Right kidney (tissue), 1 donor: Measurements from ENCODE around the gene CRACDL.
"Not testable (repeated sequence)": the region's sequence is repeated elsewhere in the genome, so short reads cannot be mapped to it uniquely, and the experiment has no call there.

Experiments
- DNase-seq: peaks from one replicate; pipeline ENCODE4 v3.0.0-alpha.2; 2016

Gene CRACDL

DNA sequence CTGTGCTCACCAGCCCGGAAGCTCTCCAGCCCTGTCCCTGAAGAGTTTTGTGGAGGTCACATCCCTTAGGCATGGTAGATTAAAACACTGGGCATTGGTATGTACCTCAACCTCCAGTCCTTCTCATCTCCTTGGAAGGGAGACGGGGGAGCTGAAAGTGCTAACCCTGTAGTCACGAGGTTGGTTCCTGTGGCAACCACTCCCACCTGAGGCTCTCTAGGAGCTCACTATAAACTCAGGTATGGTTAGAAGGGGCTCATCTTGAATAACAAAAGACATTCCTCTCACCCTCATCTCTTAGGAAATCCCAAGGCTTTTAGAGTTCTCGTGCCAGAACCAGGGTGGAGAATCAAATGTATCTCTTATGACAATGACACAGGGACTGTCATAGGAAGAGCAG, 162.1 kb downstream of the CRACDL start:
- no peak for DNase-seq

DNA sequence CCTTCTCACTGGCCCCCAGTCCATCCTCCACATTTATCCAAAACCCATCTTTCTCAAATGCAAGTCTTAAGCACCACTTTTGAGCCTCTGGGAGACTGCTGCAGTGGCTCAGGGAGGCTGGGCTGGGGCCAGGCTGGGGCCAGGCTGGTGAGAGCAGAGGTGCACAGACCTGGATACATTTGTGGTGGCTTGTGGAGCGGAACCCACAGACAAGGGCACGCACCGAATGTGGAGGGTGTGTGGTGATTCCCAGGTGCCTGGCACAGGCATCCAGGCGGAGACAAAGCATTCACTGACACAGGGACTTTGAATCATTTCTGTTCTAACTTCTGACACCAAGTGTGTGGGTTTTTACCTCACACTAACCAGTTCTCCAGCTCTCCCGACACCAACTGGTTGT, 162.9 kb downstream of the CRACDL start:
- no peak for DNase-seq

DNA sequence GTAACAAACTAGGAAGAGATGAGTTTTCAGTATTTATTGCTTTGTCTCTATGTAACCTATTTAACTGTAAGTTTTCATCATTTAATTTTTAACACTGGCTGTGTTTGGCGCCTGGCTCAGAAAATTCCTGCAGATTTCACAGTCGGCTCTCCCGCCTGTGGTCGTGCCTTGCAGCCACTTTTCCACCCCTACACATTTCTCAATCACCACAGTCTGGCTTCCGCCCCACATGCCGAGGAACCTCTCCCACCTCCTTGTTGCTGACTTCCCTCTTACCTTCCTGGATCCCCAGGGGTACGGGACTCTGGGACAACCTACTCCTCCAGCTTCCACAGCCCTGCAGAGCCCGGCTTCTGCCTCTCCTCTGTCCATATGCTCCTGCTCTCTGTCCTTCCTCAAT, 163.5 kb downstream of the CRACDL start:
- DNase-seq = no peak

DNA sequence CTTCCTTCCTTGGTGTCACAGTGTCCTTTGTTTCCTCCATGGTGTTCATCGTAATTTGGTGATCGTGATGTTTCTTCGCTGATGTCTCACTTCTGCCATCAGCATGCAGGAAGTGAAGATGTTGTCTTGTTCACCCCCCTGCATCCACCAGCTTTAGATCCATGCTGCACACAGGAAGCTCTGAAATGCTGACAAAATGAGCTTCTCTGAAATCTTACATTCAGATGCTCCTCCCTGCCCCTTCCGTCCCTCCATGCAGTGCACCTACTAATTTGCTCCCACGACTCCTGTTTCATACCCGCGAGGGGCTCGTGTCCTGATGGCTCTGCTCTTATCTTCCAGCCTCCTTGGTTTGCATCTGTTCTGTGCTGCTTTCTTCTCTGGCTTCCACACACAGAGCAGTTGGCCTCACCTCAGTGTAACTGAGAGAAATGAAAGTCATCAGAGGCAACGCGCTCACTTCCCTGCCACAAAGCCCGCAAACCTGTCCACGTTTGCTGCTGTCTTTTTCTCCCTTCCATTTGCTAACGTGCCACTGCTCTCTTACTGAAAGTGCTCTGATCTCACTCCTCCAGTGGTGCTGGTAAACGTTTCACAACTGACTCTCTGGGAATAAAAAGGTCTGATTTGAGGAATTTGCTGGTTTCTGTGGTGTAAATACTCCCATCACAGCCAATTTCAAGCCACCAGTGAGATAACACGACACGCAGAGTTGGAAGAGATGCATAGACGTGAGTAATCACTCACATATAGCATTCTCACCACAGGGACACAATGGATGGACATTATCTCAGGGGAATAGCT, 164.1 kb downstream of the CRACDL start:
- no peak for DNase-seq

DNA sequence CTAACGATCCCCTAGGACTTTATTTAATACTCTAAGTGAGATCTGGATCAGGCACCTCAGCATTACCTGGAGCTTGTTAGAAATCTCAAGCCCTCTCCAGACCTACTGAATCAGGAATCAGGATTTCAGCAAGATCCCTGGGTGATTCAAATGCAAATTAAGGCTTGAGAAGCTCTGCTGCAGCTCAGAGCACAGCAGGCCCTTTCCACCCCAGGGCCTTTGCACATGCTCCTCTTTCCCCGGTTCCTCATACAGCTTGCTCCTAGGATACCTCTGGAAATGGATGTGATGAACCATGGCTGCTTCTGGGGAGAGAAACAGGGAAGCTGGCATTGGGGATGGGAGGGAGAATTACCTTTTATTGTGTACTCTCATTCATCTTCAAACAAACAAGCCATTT, 164.8 kb downstream of the CRACDL start:
- no peak for DNase-seq

DNA sequence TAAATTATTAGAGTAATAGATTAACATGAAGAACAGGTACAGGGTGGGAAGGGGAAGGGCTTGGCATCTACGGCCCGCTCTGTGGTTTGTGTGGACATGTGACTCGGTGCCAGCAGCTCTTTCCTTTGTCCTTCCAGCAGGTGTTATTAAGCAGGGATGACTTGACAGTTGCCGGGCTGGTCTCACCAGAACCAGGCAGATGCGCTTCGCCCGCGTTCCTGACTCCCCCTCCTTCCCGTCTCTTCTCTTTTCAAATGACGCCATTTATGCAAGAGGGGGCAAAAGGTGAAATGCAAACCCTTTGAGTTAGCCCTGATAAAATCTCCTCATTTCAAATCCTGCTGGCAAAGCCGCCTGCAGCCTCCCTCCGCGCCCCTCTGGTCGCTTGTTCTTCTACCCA, 166.2 kb downstream of the CRACDL start:
- no peak for DNase-seq

DNA sequence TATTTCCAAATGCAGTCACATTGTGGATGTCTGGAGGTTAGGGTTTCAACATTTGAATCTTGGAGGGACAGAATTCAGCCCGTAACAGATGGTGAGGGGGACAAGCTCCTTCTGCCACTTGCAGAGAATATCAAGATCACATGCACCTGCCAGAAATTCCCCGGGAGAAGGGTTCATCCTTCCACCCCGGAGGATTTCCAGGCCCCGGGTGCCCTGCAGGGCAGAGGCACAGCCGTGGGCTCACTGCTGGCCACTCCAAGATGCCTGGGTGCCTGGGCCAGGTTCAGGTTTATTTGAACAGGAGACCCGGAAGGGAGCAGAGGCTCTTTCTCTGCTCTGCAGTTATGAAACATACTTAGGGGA, 166.9 kb downstream of the CRACDL start:
- no peak for DNase-seq

DNA sequence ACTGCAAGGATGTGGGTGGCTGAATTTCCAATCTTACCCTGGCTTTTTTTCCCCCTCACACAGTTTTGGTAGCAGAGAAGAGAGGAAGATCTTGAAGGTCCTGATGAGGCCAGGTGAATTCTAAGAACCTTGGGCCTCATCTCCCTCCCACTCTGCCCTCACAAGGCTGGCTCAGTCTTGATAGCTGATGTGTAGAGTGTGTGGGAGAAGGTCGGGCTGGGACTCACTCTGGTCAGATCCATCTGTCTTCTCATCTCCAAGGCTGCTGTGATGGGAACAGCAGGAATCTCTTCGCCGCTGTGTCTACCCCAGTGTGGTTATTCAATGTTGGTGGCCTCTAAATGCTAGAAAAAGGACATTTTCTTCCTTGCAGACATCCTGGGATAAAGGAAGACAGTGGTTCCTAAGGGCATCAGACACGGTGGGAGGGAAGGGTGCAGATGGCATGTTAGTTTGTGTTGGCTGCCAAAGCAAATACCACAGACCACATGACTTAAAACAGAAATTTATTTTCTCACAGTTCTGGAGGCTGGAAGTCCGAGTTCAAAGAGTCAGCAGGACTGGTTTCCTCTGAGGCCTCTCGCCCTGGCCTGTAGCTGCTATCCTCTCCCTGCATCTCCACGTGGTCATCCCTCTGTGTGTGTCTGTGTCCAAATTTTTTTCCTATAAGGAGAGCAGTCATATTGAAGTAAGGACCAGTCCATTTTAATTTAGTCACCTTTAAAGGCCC, 167.5 kb downstream of the CRACDL start:
- no peak for DNase-seq

DNA sequence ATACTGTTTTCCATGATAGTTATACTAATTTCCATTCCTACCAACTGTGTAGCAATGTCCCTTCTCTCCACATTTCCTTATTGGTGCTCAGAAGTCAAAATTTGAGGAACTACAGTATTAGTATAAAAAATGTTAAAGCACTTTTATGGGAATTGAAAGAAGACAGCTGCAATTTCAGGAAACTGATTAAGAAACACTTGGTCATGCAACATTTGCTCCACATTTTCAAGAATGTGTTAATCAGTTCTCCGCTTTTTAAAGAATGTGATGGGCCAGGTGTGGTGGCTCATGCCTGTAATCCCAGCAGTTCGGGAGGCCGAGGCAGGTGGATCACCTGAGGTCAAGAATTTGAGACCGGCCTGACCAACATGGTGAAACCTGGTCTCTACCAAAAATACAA, 171.5 kb downstream of the CRACDL start:
- no peak for DNase-seq

DNA sequence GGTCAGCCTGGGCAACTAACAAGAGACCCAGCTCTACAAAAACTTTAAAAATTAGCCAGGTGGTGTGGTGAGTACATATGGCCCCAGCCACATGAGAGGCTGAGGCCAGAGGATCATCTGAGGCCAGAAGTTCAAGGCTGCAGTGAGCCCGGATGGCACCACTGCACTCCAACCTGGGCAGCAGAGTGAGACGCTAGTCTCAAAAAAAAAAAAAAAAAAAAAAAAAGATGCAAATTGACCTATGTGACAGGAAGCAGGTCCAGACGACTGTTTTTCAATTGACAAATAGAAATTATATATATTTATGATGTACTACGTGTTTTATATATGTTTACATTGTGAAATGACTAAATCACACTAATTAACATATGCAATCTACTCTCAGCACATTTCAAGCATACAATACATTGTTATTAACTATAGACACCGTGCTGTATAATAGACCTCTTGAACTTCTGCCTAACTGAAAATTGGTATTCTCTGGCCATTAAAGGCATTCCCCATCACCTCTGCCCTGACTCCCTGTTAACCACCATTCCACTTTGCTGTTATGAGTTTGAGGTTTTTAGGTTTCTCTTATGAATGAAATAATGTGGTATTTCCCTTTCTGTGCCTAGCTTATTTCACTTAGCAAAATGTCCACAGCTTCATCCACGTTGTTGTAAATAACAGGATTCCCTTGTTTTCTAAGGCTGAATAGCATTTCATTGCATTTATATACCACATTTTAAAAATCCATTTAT, 172.6 kb downstream of the CRACDL start:
- no peak for DNase-seq

DNA sequence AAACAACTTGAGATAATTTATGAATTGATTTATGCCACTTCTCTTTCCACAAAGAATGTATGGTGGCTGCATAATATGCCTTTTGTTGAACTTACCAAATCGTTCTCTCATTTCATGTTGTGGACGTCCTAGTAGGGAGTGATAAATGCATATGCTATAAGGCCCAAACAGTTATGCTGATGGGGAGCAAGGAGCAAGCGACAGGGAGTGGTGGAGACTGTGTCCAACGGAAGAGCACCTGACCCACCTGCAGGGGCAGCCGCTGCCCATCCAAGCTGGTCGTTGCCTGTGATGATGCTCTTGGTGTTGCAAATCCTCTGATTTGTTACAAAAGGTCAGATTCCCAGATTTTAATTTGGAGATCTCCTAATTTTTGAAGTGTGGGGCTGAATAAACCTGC, 174.1 kb downstream of the CRACDL start:
- DNase-seq = no peak

DNA sequence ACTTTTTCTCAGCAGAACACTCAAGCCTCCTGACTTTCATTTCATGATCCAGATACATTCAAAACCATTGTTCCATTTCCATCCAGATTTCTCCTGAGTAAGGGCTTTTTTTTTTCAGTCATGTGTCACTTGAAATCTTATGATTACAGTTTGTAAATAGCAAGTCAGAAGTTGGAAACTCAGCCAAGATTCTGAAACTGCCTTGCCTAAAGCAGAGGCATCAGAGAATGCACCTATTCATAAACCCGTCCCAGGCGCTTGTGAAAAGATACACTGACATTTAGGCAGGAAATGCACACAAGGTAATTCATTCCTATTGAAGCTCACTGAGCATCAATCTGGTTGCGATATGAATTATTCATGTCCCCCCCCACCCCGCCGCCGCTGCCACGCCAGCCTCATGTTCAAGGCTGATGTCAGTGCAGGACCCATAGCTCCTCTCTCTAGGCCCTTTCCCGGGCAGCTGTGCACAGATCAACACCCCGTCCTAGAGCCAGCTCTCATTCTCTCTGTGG, 174.7 kb downstream of the CRACDL start:
- no peak for DNase-seq

DNA sequence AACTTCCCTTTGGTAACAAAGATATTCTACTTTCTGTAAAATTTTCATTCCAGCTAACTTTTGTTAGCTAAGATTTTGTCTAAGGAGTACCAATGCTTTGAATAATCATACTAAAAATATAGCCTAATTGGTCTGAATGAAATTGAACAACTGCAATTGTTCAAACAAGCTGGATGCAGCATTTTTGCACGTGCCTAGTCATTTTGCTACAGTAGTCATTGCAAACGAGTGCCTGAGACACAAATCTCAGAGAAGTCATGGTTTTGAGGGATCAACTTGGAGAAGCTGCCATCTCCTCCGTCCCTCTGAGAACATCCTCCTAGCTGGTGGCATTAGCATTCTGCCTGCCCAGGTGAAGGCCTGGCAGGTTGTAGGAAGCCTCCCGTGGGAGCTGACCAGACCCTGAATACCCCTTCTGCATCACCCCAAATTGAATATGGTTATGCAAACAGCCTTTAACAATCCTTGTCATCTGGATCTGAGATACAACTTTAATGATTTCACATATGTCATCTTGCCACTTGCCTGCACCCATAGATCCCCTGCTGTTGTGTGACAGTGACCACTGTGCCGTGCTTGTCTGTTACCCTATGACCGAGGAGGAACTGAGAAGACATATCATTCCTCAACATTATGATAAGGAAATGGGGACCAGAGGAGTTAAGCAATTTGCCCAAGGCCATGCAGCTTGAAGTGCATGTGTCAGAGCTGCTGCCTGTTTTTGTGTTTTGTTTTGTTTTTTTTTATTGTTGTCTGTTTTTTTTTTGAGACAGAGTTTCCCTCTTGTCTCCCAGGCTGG, 176.0 kb downstream of the CRACDL start:
- DNase-seq = no peak

DNA sequence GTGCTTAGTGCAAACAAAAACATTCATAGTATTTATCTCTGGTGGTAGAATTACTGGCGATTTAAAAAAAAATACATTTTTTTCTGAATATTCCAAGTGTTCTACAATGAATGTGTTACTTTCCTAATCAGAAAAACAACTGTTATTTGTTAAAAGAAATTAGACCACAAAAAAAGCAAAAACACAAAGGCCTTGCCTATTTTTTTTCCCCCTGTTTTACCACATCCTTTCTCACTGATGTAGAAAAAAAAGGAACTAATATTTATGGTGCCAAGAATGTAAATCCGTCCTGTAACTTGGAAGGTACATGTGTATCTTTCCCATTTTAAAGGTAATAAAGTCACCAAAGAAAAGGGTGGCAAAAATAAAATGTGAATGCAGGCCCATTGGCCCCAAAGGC, 176.7 kb downstream of the CRACDL start:
- DNase-seq = no peak

DNA sequence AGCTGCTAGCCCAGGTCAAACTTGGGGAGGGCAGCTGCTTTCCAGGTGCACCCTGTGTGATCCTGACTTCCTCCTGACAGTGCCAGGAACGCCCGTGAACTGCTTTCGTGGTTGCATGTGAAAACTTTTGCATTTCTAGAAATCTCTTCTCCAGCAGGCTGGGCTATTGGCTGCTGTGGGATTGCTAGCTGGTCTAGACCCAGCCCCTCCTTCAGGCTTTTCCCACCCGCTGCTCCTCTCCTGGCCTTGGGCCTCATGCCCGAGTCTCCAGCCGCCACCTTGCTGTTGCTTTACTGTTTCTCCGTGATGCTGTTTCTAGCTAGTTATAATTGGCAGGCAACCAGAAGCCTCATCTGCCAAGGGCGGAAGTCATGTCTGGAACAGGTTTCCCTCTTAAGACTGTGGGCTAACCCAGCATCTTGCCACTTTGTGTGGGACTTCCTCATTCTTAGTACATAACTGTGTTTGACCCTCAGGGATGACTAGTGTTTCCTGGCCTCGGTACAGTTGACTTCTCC, 178.1 kb downstream of the CRACDL start:
- no peak for DNase-seq

DNA sequence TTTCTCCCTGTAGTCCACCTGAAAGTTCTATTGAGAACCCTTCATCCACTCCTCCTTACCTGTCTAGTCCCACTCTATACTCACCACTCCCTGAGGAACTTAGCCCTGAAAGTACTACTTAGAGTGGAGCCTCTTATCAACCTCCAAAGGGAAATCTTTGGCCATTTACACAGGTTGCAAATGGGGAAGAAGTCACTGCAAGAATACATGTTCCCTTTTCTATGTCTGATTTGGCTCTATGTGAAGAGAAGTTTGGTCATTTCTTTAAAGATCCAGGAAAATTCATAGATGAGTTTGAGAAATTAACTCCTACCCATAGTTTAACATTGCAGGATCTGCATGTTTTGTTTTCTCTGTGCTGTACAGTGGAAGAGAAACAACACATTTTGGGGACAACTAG, 182.2 kb downstream of the CRACDL start:
- no peak for DNase-seq

DNA sequence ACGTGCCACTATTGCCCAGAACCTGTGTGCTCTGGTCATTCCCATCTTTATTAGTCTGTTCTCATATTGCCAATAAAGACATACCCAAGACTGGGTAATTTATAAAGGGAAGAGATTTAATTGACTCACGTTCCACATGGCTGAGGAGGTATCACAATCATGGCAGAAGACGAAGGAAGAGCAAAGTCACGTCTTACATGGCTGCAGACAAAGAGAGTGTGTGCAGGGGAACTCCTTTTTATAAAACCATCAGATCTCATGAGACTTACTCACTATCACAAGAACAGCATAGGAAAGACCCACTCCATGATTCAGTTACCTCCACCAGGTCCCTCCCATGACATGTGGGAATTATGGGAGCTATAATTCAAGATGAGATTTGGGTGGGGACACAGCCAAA, 183.3 kb downstream of the CRACDL start:
- DNase-seq = not testable (repeated sequence)

DNA sequence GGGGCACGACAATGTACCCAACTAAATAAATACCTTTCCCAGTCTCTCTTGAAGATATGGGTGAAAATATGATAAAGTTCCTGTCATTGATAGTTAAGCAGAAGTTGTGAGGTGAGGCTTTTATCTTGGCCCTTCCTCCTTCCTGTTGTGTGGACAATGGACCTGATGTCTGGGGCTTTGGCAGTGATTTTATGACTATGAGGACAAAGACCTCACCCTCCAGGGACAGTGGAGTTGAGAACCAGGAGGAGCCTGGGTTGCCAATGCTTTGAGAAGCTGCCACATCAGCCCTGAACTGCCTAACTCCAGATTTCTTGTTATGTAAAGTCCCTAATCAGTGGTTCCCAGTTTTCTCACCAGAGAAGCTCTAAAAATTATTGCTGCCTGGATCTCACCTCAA, 184.3 kb downstream of the CRACDL start:
- no peak for DNase-seq

DNA sequence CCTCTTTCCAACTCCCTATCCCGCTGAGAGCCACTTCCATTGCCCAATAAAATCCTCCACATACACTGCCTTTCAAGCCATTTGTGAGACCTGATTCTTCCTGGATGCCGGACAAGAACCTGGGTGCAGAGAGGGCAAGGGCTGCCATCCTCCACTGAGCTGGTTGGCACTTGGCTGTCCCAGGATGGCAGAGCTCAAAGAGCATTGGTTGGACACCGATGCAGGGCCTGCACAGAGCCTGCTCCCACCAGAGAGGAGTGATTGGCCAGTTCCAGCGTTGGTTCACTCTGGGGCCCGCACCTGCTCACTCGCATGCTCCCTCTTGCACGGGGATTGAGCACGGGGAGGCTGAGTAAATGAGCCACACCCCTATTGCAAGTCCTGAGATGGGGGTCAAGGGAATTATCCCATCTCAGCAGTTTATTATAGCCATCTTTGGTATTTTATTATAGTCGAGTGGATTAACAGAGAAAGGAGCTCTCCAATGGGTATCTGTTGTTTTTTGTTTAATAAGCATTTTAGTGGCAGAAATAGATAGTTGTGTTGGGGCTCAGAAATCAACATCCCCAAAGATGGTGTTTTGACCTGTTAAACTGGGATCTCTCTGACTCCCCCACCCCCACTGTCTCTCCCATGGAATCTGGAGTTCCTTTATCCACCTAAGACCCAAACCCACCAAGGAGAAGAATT, 185.3 kb downstream of the CRACDL start:
- DNase-seq = no peak

DNA sequence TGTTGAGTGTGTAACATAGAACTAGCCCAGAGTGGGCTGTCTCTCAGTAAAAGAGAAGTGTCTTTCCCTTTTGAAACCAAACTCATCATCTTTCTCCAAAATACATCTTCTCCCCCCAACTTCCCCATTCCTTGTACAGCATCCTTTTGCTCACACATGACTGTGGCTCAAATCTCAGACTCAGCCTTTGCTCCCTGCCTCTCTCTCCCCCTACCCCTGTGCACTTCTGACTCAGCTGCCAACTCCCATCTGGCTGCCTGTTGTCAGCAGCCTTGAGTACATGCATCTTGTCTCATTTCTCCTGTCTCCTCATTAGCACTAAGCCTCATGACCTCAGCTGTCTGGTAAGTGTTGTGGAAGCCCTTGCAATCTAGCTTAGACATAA, 187.0 kb downstream of the CRACDL start:
- no peak for DNase-seq

DNA sequence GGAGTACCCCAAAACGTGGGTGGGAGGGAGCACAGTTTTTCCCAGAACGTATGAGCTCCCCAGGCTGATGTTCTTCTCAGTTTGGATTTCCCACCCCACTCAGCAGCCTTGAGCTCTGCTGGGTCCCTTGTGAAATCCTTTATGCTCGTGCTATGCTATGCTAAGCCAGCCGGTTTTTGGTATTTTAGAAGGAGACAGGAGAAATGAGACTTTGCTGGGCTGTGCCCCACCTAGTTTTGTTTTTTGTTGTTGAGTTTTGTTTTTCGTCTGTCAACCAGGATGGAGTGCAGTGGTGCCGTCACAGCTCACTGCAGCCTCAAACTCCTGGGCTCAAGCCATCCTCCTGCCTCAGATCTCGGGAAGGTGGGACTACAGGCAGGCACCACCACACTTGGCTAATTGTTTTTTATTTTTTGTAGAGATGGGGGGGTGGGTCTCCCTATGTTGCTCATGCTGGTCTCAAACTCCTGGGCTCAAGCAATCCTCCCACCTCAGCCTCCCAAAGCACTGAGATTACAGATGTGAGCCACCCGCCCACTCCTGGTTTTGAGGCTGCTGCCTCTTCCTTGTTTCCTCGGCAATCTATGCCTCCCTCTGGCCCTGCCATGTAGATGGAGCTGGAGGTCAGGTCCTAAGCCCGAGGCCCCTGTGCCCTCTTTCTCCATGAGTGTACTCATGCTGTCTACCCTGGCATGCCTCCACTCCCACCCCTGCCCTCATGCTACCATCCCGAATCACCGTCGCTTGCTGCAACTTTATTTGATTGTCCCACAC, 187.5 kb downstream of the CRACDL start:
- no peak for DNase-seq
